HL-60 (cell line): ENCODE results near the gene ZNF165.

Source experiments
- REST ChIP-seq: IDR thresholded peaks from 2 replicates; pipeline ENCODE4 v1.6.1; 2012; ENCODE audit warnings: low read depth; ENCODE audit not compliant: insufficient replicate concordance
- SPI1 ChIP-seq: IDR thresholded peaks from 2 replicates; pipeline ENCODE4 v1.6.1; 2012; ENCODE audit warnings: low read depth, mild to moderate bottlenecking, borderline replicate concordance
- TF ChIP-seq, protein P1 (sequence below): IDR thresholded peaks from one replicate; pipeline ENCODE4 v1.5.1; 2011; ENCODE audit warnings: low read length, control low read depth, inconsistent platforms; ENCODE audit not compliant: insufficient read depth

DNA sequence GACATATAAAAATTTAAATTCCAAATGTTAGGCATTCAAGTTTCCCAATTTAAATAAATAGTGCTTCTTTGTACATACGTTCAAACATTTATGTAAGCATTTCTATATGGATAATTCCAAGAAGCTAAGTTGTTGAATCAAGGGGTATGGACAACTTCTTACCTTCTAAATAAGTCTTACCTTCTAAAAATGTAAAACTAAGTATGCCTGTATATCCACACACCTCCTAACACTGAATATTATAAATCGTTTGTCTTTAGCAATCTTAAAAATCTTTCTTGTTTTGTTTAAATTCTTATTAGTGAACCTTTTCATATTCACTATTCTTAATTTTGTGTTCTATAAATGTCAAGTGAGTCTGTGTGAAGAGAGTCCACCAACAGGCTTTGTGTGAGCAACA lies 41.5 kb downstream of the ZNF165 start:
- no peak for TF ChIP-seq REST
- TF ChIP-seq, protein P1, sequence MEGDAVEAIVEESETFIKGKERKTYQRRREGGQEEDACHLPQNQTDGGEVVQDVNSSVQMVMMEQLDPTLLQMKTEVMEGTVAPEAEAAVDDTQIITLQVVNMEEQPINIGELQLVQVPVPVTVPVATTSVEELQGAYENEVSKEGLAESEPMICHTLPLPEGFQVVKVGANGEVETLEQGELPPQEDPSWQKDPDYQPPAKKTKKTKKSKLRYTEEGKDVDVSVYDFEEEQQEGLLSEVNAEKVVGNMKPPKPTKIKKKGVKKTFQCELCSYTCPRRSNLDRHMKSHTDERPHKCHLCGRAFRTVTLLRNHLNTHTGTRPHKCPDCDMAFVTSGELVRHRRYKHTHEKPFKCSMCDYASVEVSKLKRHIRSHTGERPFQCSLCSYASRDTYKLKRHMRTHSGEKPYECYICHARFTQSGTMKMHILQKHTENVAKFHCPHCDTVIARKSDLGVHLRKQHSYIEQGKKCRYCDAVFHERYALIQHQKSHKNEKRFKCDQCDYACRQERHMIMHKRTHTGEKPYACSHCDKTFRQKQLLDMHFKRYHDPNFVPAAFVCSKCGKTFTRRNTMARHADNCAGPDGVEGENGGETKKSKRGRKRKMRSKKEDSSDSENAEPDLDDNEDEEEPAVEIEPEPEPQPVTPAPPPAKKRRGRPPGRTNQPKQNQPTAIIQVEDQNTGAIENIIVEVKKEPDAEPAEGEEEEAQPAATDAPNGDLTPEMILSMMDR = no peak
- TF ChIP-seq SPI1 = no peak
